Central memory CD8-positive, alpha-beta T cell (primary cell): ENCODE data around the gene ADD1.

Experiments
- ATAC-seq: fragments of 150-1000 bp; cut with Tn5 transposase; replicated peaks from 2 replicates; pipeline ENCODE4 v1.10.0; 2022; ENCODE audit warnings: mild to moderate bottlenecking, moderate FRiP score, moderate number of reproducible peaks; ENCODE audit not compliant: poor library complexity, severe bottlenecking; ENCODE audit errors: extremely low read depth
- DNase-seq, 2 donors: peaks; one replicate each; pipeline ENCODE4 v3.0.0; 2021; ENCODE audit warnings: low spot score in 2 of 2
- H3K27ac Mint-ChIP-seq: one replicate; pipeline ENCODE4 v1.8.0; 2022; ENCODE audit warnings: low read depth, mild to moderate bottlenecking, moderate library complexity, mixed read lengths
- H3K27me3 Mint-ChIP-seq: one replicate; pipeline ENCODE4 v1.8.0; 2022; ENCODE audit warnings: mixed read lengths
- H3K36me3 Mint-ChIP-seq: one replicate; pipeline ENCODE4 v1.8.0; 2022; ENCODE audit warnings: mild to moderate bottlenecking, moderate library complexity, mixed read lengths; ENCODE audit not compliant: insufficient read depth
- H3K4me1 Mint-ChIP-seq: one replicate; pipeline ENCODE4 v1.8.0; 2022; ENCODE audit warnings: mixed read lengths
- H3K4me3 Mint-ChIP-seq: one replicate; pipeline ENCODE4 v1.8.0; 2022; ENCODE audit warnings: mild to moderate bottlenecking, moderate library complexity, mixed read lengths
- H3K9me3 Mint-ChIP-seq: one replicate; pipeline ENCODE4 v1.8.0; 2022; ENCODE audit warnings: mixed read lengths

Gene ADD1

DNA sequence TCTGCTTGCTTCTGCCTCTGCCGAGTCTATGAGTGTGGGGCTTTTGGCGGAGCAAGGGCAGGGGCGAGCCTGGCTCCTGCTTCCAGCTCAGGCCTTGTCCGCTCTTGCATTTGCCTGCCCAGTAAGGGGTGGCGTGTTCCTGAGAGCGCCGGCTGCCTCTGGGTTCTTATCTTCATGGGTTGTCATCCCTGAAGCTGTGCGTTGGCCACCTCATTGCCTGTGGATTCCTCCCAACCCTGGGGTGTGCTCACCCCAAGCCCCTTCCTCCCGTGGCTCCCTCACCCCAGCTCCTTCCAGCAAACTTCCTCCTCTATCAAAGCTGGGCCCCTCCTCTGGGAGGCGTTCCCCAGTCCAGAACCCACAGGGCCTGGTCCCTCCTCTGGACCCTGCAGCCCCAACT is 33.3 kb upstream of the ADD1 start:
- Mint-ChIP-seq H3K4me3 (no peak overlapping the region), H3K36me3 (peaks cover 11% of the 10 kb centered on the region), H3K27ac (no peak overlapping the region), H3K4me1 (peaks cover 50% of the 10 kb centered on the region), H3K9me3 (no peaks in the 10 kb centered on the region), H3K27me3 (no peaks in the 10 kb centered on the region)
- DNase-seq = no peak
- ATAC-seq = no peak

DNA sequence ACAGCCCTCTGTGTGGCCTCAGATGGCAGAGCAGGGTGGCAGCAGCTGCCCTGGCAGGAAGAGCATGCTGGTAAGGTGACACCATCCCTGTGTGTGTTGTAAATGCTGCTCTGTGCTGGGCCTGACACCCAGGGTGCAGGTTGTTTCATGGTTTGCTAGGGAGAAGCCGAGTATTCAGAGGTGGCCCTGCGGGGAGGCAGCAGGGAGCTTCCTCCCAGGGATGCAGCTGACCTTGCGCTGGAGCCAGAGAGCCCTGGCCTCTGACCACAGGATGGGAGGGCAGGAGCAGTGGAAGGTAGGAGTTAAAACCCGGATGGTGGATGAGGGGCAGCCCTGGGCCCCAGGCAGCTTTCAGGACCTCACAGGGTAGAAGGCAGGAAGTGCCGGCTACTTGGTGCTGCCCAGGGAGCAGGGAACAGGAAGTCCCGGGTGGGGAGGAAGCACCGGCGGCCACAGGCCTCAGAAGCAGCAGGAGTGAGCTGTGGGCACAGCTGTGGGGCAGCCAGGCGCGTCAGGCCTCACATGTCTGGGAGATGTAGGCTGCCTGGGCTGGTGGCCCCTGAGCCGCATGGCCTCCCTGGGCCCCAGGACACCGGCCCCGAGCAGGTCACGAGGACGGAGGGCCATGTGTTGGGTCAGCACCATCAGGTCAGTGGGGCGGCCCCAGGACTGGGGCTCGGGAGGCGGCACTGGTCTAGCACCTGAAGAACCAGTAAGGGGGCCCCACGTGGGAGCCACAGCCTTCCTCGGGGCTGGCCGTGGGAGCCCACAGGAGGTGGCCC is 31.6 kb upstream of the ADD1 start:
- H3K27ac Mint-ChIP-seq = peak overlapping the region; percentile 98
- no peaks in the 10 kb centered on the region for H3K9me3 Mint-ChIP-seq
- H3K4me1 Mint-ChIP-seq = peaks cover 59% of the 10 kb centered on the region
- H3K36me3 Mint-ChIP-seq = peaks cover 20% of the 10 kb centered on the region
- DNase-seq (peak; percentile 44 to 46), ATAC-seq (peak; percentile 59)
- peak overlapping the region; percentile 98 for H3K4me3 Mint-ChIP-seq
- no peaks in the 10 kb centered on the region for H3K27me3 Mint-ChIP-seq

DNA sequence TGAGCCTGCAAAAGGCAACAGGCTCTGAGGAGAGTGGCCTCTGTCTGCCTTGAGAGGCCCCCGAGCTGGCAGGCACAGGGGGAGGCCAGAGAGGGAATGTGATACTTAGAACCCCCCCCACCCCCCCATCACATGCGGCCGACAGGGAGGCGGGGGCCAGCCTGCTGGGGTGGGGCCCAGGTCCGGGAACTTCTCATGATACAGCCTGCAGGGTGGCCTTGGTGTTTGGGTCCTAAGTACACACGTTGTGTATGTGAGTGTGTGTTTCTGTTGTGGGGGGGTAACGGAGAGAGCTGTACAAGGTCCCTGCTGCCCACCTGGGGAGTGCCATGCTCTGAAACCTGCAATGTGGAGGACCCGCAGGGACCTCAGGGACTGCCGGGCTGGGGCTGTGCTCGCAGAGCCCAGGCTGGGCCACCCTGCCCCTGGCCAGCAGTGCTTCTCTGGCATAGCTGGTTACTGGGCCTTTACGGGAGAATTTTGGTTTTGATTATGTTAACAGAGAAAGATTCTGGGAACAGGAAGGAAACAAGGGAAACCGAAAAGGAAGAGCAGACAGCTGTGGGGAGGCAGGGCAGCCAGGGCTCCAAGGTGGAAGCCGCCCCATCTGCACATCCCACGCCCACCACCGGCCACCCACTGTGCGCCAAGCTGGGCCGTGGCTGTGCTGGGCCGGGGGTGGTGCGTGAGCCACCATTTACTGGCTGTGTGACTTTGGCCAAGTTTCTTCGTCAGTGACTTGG is 30.9 kb upstream of the ADD1 start:
- H3K4me1 Mint-ChIP-seq = peaks cover 63% of the 10 kb centered on the region
- H3K27me3 Mint-ChIP-seq = no peaks in the 10 kb centered on the region
- H3K9me3 Mint-ChIP-seq = no peaks in the 10 kb centered on the region
- peak; percentile 1 for ATAC-seq
- peak overlapping the region; percentile 98 for H3K4me3 Mint-ChIP-seq
- peak overlapping the region; percentile 98 for H3K27ac Mint-ChIP-seq
- DNase-seq = no peak
- peaks cover 22% of the 10 kb centered on the region for H3K36me3 Mint-ChIP-seq

- Mint-ChIP-seq H3K4me3 (peak overlapping the region; percentile 98), H3K4me1 (peaks cover 63% of the 10 kb centered on the region), H3K9me3 (no peaks in the 10 kb centered on the region), H3K36me3 (peaks cover 21% of the 10 kb centered on the region), H3K27me3 (no peaks in the 10 kb centered on the region), H3K27ac (peak overlapping the region; percentile 98)
- DNase-seq (no peak), ATAC-seq (peak; percentile 29)
Observed at GRCh38 chr4:2813446-2814405, 29.9 kb upstream of the ADD1 start.

GRCh38 chr4:2814627-2815270 is 28.9 kb upstream of the ADD1 start:
- peaks cover 21% of the 10 kb centered on the region for H3K36me3 Mint-ChIP-seq
- DNase-seq = peak in 1 of 2 donors; percentile 49
- H3K4me1 Mint-ChIP-seq = peaks cover 69% of the 10 kb centered on the region
- H3K4me3 Mint-ChIP-seq = peak overlapping the region; percentile 98
- ATAC-seq = peak; percentile 59
- H3K9me3 Mint-ChIP-seq = no peaks in the 10 kb centered on the region
- H3K27me3 Mint-ChIP-seq = no peaks in the 10 kb centered on the region
- peak overlapping the region; percentile 85 for H3K27ac Mint-ChIP-seq

DNA sequence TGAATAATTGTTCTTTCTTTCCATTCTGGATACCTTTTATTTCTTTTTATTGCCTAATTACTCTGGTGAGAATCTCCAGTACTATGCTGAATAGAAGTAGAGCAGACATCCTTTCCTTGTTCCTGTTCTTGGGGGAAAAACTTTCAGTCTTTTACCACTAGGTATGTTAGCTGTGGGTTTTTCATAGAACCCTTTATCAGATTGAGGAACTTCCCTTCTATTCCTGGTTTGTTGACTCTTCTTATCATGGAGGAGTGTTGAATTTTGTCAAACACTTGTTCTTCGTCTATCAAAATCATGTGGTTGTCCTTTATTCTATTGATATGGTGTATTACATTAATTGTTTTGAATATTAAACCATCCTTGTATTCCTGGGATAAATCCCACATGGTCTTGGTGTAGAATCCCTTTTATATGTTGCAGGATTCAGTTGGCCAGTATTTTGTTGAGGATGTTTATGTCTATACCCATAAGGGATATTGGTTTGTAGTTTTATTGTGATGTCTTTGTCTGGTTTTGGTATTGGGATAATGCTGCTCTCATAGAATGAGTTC is 27.2 kb upstream of the ADD1 start:
- H3K36me3 Mint-ChIP-seq = peaks cover 21% of the 10 kb centered on the region
- DNase-seq = no peak
- H3K4me1 Mint-ChIP-seq = peaks cover 68% of the 10 kb centered on the region
- H3K4me3 Mint-ChIP-seq = peak overlapping the region; percentile 98
- H3K27me3 Mint-ChIP-seq = no peaks in the 10 kb centered on the region
- ATAC-seq = no peak
- H3K9me3 Mint-ChIP-seq = no peaks in the 10 kb centered on the region
- peak overlapping the region; percentile 86 for H3K27ac Mint-ChIP-seq

DNA sequence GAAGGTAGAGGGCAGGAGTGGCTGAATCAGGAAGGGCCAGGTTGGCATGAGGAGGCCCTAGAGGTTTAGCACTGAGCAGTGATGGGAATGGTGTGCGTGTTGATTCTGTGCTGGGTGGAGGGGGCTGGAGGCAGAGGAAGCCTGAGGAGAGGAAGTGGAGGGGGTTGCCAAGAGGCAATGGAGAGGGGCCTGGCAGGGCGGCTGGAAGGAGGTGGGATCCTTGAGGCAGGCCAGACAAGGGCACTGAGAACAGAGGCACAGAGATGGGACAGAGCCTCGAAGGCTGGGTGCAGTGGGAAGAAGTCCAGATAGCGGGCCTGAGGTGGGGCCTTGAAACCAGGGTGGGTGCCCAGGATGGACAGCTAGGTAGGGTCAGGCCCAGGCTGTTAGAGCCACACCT is 26.5 kb upstream of the ADD1 start:
- no peak for ATAC-seq
- peaks cover 17% of the 10 kb centered on the region for H3K36me3 Mint-ChIP-seq
- no peak for DNase-seq
- H3K27me3 Mint-ChIP-seq = no peaks in the 10 kb centered on the region
- H3K27ac Mint-ChIP-seq = peak overlapping the region; percentile 86
- H3K4me1 Mint-ChIP-seq = peaks cover 62% of the 10 kb centered on the region
- no peaks in the 10 kb centered on the region for H3K9me3 Mint-ChIP-seq
- peak overlapping the region; percentile 98 for H3K4me3 Mint-ChIP-seq

- no peaks in the 10 kb centered on the region for H3K27me3 Mint-ChIP-seq
- peak overlapping the region; percentile 98 for H3K4me3 Mint-ChIP-seq
- no peaks in the 10 kb centered on the region for H3K9me3 Mint-ChIP-seq
- DNase-seq = no peak
- H3K4me1 Mint-ChIP-seq = peaks cover 63% of the 10 kb centered on the region
- peaks cover 19% of the 10 kb centered on the region for H3K36me3 Mint-ChIP-seq
- peak overlapping the region; percentile 86 for H3K27ac Mint-ChIP-seq
- no peak for ATAC-seq
Observed at GRCh38 chr4:2817701-2818350, 25.8 kb upstream of the ADD1 start.

DNA sequence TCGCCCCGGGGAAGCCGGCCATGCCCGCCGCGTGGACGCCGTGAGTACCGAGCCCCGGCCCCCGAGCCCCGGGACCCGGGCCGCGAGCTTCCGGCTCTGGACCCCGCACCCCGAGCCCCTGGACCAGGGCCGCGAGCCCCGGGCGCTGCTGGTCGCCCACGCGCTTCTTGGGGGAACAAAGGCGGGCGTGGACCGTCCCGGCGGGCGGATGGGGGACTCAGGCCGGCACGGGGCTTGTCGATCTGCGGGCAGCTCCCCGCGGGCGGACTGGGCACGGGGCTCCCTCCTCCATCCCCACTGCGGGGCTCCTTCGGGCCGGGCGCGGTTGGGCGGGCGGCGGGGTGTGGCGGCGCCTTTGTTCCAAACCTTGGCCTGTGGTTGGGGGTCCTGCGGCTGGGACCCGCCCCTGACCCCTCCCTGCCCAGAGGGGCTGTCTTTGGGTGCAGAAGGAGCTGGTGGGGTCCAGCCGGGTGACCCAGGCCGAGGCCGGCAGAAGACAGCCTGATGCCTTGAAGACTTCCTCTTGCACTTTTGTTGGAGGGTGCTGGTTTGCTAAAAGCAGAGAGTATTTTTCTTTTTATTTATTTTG is 25.2 kb upstream of the ADD1 start:
- peaks cover 24% of the 10 kb centered on the region for H3K36me3 Mint-ChIP-seq
- no peaks in the 10 kb centered on the region for H3K27me3 Mint-ChIP-seq
- DNase-seq (no peak), ATAC-seq (no peak)
- H3K27ac Mint-ChIP-seq = peak overlapping the region; percentile 81
- no peaks in the 10 kb centered on the region for H3K9me3 Mint-ChIP-seq
- peaks cover 62% of the 10 kb centered on the region for H3K4me1 Mint-ChIP-seq
- peak overlapping the region; percentile 68 for H3K4me3 Mint-ChIP-seq

DNA sequence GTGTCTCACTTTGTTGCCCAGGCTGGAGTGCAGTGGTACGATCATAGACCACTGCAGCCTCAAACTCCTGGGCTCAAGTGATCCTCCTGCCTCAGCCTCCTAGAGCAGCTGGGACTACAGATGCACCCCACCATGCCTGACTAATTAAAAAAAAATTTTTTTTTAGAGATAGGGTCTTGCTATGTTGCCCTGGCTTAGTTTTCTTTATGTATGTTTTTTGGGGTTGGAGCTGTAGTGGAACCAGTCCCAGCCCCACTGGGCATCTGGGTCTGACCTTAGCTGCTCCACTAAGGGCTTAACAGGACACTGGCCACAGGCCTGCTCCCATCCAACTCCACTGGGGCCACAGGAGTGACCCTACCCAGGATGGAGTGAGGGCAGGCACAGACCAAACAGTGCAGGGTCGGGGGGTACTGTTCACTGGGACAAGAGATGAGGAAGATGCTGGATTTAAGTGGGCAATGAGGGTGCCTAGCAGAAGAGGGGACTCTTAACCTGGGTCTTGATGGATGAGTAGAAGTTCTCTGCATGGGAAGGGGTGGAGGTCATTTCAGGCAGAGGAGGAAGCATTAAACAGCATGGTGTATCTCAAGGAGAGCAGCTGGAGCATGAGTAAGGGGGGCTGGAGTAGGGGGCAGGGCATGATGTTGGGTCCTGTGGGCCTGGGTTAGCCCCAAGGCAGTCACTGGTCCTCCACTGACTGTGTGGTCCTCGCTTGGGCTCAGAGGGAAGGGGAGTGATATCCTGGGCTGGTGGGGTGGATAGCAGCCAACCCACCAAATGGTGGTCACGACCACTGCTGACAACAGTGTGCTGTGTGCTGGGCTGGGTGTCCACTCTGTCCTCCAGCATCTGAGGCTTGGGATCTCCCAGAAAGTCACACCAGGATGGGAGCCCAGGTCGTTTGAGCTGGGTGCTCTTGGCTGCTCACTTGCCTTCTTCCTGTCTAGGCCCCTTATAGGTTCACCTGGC is 24.1 kb upstream of the ADD1 start:
- no peaks in the 10 kb centered on the region for H3K9me3 Mint-ChIP-seq
- no peaks in the 10 kb centered on the region for H3K27me3 Mint-ChIP-seq
- ATAC-seq = no peak
- DNase-seq = no peak
- peaks cover 55% of the 10 kb centered on the region for H3K4me1 Mint-ChIP-seq
- H3K4me3 Mint-ChIP-seq = peak overlapping the region; percentile 68
- H3K36me3 Mint-ChIP-seq = peaks cover 33% of the 10 kb centered on the region
- peak overlapping the region; percentile 81 for H3K27ac Mint-ChIP-seq
